ENCODE data around the gene COPE. TPM values are rescaled to one million over a fixed set of nuclear protein-coding genes. Genes with fewer than 3 reads are reported as not detected.

Gene COPE
- total and polyA plus RNA-seq, 2 of the 8 experiments (the other 6 are each of a cell fraction or from before 2014, with no cell fraction given) = 178 to 356 TPM

DNA sequence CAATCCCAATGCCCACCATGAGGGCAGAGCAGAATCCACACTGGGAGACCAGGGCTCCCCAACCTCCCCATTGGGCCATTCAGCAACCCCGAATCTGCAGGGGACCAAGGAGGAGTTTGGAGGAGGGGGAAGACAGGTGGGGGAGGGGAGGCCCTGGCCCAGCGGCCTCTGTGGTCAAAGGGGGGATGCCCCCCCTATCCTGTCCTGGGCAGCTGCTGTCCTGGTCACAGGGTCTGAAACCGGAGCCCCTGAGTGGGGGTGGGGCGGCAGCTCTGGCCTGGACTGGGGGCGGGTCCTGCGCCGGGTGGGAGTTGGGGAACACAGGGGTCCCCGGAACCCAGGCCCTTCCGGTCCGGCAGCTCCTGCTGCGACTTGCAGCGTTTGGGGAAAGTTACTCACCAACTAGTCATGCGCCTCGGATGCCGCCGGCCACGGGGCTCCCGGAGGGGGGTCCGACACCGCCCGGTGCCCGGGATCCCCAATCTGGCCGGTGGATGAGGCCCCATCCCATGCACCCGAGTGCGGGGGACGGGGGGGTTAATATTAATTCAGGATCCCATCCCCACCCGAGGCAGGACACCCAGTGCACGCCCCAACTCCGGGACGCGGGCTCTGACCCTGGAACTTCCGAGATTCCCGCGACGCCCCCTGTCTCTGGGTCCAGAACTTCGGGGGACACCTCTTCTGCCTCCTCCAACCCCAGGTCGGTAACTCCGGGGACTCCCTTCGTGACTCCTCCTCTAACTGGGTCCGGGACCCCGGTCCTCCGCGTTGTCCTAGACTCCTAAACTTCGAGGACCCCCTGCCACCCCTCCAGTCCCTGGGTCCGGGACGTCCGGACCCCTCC is 21.0 kb upstream of the COPE start (continued):
- TF ChIP-seq, protein P1, sequence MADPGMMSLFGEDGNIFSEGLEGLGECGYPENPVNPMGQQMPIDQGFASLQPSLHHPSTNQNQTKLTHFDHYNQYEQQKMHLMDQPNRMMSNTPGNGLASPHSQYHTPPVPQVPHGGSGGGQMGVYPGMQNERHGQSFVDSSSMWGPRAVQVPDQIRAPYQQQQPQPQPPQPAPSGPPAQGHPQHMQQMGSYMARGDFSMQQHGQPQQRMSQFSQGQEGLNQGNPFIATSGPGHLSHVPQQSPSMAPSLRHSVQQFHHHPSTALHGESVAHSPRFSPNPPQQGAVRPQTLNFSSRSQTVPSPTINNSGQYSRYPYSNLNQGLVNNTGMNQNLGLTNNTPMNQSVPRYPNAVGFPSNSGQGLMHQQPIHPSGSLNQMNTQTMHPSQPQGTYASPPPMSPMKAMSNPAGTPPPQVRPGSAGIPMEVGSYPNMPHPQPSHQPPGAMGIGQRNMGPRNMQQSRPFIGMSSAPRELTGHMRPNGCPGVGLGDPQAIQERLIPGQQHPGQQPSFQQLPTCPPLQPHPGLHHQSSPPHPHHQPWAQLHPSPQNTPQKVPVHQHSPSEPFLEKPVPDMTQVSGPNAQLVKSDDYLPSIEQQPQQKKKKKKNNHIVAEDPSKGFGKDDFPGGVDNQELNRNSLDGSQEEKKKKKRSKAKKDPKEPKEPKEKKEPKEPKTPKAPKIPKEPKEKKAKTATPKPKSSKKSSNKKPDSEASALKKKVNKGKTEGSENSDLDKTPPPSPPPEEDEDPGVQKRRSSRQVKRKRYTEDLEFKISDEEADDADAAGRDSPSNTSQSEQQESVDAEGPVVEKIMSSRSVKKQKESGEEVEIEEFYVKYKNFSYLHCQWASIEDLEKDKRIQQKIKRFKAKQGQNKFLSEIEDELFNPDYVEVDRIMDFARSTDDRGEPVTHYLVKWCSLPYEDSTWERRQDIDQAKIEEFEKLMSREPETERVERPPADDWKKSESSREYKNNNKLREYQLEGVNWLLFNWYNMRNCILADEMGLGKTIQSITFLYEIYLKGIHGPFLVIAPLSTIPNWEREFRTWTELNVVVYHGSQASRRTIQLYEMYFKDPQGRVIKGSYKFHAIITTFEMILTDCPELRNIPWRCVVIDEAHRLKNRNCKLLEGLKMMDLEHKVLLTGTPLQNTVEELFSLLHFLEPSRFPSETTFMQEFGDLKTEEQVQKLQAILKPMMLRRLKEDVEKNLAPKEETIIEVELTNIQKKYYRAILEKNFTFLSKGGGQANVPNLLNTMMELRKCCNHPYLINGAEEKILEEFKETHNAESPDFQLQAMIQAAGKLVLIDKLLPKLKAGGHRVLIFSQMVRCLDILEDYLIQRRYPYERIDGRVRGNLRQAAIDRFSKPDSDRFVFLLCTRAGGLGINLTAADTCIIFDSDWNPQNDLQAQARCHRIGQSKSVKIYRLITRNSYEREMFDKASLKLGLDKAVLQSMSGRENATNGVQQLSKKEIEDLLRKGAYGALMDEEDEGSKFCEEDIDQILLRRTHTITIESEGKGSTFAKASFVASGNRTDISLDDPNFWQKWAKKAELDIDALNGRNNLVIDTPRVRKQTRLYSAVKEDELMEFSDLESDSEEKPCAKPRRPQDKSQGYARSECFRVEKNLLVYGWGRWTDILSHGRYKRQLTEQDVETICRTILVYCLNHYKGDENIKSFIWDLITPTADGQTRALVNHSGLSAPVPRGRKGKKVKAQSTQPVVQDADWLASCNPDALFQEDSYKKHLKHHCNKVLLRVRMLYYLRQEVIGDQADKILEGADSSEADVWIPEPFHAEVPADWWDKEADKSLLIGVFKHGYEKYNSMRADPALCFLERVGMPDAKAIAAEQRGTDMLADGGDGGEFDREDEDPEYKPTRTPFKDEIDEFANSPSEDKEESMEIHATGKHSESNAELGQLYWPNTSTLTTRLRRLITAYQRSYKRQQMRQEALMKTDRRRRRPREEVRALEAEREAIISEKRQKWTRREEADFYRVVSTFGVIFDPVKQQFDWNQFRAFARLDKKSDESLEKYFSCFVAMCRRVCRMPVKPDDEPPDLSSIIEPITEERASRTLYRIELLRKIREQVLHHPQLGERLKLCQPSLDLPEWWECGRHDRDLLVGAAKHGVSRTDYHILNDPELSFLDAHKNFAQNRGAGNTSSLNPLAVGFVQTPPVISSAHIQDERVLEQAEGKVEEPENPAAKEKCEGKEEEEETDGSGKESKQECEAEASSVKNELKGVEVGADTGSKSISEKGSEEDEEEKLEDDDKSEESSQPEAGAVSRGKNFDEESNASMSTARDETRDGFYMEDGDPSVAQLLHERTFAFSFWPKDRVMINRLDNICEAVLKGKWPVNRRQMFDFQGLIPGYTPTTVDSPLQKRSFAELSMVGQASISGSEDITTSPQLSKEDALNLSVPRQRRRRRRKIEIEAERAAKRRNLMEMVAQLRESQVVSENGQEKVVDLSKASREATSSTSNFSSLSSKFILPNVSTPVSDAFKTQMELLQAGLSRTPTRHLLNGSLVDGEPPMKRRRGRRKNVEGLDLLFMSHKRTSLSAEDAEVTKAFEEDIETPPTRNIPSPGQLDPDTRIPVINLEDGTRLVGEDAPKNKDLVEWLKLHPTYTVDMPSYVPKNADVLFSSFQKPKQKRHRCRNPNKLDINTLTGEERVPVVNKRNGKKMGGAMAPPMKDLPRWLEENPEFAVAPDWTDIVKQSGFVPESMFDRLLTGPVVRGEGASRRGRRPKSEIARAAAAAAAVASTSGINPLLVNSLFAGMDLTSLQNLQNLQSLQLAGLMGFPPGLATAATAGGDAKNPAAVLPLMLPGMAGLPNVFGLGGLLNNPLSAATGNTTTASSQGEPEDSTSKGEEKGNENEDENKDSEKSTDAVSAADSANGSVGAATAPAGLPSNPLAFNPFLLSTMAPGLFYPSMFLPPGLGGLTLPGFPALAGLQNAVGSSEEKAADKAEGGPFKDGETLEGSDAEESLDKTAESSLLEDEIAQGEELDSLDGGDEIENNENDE (IDR thresholded peaks at IDR 0.05; ENCODE audit: insufficient replicate concordance, low read length) = peak; percentile 67
- TF ChIP-seq HDAC2 (IDR thresholded peaks at IDR 0.05; ENCODE audit: borderline replicate concordance in 1 of 2, low read depth in 2 of 2, low read length in 2 of 2) (peak in 1 of 2 experiments; percentile 91; a peak in 2 of 4 replicates), MAX (IDR thresholded peaks at IDR 0.05) (no peak; the same call in 1 of the 2 replicates), CEBPB (IDR thresholded peaks at IDR 0.05; ENCODE audit: low read depth, low read length) (no peak), NANOG (IDR thresholded peaks at IDR 0.05; ENCODE audit: insufficient read depth, low read depth, low read length, poor library complexity, severe bottlenecking) (no peak), ZNF274 (IDR thresholded peaks at IDR 0.05; ENCODE audit: borderline replicate concordance, extremely low read depth, low read length) (no peak), HDAC6 (IDR thresholded peaks at IDR 0.05; ENCODE audit: low read depth, low read length) (no peak), SAP30 (IDR thresholded peaks at IDR 0.05; ENCODE audit: insufficient read depth, insufficient replicate concordance, low read length) (no peak)
